A549 (cell line): ENCODE results near the gene MT2A.

Experiments
- CBX2 ChIP-seq: fragments of 200-600 bp; sonication (generic); IDR thresholded peaks from 2 replicates; pipeline ENCODE4 v1.6.1; 2016; ENCODE audit warnings: low read depth, mild to moderate bottlenecking, borderline replicate concordance
- CEBPB ChIP-seq, 2 experiments: fragments of >200 bp in 1 of 2; sonication (Bioruptor Twin) in 1 of 2; formaldehyde crosslinking in 1 of 2; IDR thresholded peaks; 2 replicates each; pipeline ENCODE4 v1.6.1; 2012 to 2016
- CHD4 ChIP-seq: fragments of 200-600 bp; sonication (generic); IDR thresholded peaks from 2 replicates; pipeline ENCODE4 v1.6.1; 2016; ENCODE audit warnings: antibody characterized with exemption, mild to moderate bottlenecking, borderline replicate concordance
- CTCF ChIP-seq: fragments of >200 bp; sonication (Bioruptor Twin); formaldehyde crosslinking; IDR thresholded peaks from 3 replicates; pipeline ENCODE4 v1.5.1; 2016
- E2F6 ChIP-seq: IDR thresholded peaks from 2 replicates; pipeline ENCODE4 v1.6.1; 2012; ENCODE audit warnings: low read depth, borderline replicate concordance
- JUN ChIP-seq, 2 experiments: fragments of >200 bp; sonication (Bioruptor Twin); formaldehyde crosslinking; IDR thresholded peaks; 2 replicates in 1 of 2; 3 replicates in 1 of 2; pipeline ENCODE4 v1.6.1; 2016 to 2017
- KDM1A ChIP-seq: fragments of 200-600 bp; sonication (generic); IDR thresholded peaks from 2 replicates; pipeline ENCODE4 v1.6.1; 2016; ENCODE audit warnings: low read depth, mild to moderate bottlenecking
- MAFK ChIP-seq: fragments of 450-650 bp; IDR thresholded peaks from 2 replicates; pipeline ENCODE4 v1.6.1; 2014; ENCODE audit not compliant: partially characterized antibody
- MAX ChIP-seq: IDR thresholded peaks from 2 replicates; pipeline ENCODE4 v1.6.1; 2012
- MAZ ChIP-seq: fragments of 150-350 bp; IDR thresholded peaks from 2 replicates; pipeline ENCODE4 v1.6.1; 2014; ENCODE audit warnings: antibody characterized with exemption, low read depth, low read length, borderline replicate concordance
- NFE2L2 ChIP-seq: fragments of 150-350 bp; conservative IDR thresholded peaks from 2 replicates; pipeline ENCODE4 v1.6.1; 2014; ENCODE audit warnings: low read length
- POLR2A ChIP-seq: IDR thresholded peaks from 2 replicates; pipeline ENCODE4 v1.6.1; 2012; ENCODE audit warnings: mild to moderate bottlenecking, low read length
- RAD21 ChIP-seq, 2 experiments: fragments of >200 bp in 1 of 2; sonication (Bioruptor Twin) in 1 of 2; formaldehyde crosslinking in 1 of 2; IDR thresholded peaks in 1 of 2; conservative IDR thresholded peaks in 1 of 2; 2 replicates in 1 of 2; 3 replicates in 1 of 2; pipeline ENCODE4 v1.6.1; 2012 to 2018; ENCODE audit warnings: inconsistent platforms in 1 of 2
- REST ChIP-seq: fragments of 200-600 bp; sonication (generic); IDR thresholded peaks from 2 replicates; pipeline ENCODE4 v1.6.1; 2016; ENCODE audit warnings: antibody characterized with exemption, mild to moderate bottlenecking, moderate library complexity

- TF ChIP-seq KDM1A = no peak
- TF ChIP-seq CHD4 = no peak
- no peak for TF ChIP-seq CBX2
- no peak for TF ChIP-seq MAX
- TF ChIP-seq POLR2A = no peak
- no peak for TF ChIP-seq CEBPB (IDR thresholded peaks at IDR 0.05)
- TF ChIP-seq CTCF = no peak
- no peak for TF ChIP-seq MAFK
- TF ChIP-seq JUN (IDR thresholded peaks at IDR 0.05) = no peak
- no peak for TF ChIP-seq MAZ
- no peak for TF ChIP-seq RAD21 (conservative IDR thresholded peaks at IDR 0.05 in 1 of 2, IDR thresholded peaks at IDR 0.05 in 1 of 2)
- TF ChIP-seq REST = no peak
- no peak for TF ChIP-seq E2F6
- no peak for TF ChIP-seq NFE2L2
Measured at GRCh38 chr16:56613706-56614105, 5.3 kb downstream of the MT2A start.
